ENCODE results near the gene RAB3GAP2.
A peak's percentile ranks its signal among the peaks of the same experiment; 100 is the strongest.

The RAB3GAP2 gene

DNA sequence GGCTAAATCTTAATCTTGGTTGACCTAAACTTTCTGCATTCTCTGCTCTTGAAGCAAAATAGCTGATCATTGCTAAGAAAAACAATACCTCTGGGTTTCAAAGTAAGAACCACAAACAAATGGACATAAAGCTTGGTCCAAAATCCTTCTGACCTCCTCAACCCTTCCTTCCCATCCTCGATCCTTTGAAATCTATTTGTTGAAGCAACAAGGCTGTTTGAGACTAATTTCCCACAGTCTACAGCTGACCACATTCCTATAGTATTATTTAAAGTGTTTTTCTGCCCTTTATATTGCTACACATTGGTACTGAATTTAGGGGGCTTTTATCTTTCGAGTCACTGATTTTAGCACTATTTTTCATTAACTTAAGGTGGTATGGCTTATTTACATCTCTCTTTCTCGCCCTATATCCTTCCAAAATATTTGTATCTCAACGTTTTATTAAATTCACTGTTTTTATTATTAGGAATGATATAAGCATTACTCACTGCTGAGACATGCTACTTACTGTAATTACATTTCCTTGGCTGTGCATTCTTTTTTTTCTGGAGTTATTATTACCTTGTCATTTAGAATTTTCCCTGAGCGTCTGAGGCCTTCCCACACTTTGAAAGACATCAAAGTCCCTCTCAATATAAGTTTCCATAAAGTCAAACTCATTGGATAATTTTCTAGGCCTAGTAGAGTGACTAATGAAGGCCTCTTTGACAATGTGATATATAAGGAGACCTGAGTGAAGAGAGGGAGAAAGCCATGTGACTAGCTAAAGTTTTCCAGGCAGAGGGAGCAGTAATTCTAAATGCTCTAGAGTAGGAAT, 73.9 kb downstream of the RAB3GAP2 start:
- no peak overlapping the region for H3K4me3 ChIP-seq (ENCODE audit: low read depth, low read length)
- ChIA-PET CTCF (interaction anchor here (1.3 to 2.6 kb wide), 2 partner anchors 9 to 578 kb away, joined by 3 to 14 read pairs; no protein-coding TSS in a partner anchor), POLR2A (no interaction called here)
- no peak for TF ChIP-seq CTCF (IDR thresholded peaks at IDR 0.05; ENCODE audit: insufficient read depth, low read length, missing control alignments)
- DNase-seq (ENCODE audit: low read depth, low spot score), result no peak

DNA sequence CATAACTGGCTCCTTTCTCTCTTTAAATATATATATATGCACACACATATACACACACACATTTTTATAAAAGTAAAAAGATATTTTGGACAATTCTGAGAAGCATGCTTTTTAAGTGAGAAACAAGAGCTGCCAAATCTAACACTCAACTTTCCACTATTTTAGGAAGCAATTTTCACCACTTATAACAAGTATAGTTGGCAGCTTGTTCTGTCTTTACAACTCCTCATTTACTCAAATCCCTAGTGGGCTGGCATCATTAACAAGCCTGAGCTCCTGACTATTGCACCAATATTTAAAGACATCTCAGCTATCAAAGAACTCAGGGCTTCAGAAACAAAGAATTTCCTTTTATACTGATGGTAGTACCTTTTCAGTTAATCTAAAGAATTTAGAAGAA, 76.6 kb downstream of the RAB3GAP2 start:
- POLR2A ChIA-PET, result no interaction called here
- CTCF ChIA-PET, result interaction anchor here (0.8 to 1.6 kb wide), 6 partner anchors 9 to 23 kb away, joined by 3 to 4 read pairs (median 3); no protein-coding TSS in a partner anchor
- H3K4me3 ChIP-seq (ENCODE audit: low read depth, low read length), result no peak overlapping the region
- TF ChIP-seq CTCF (IDR thresholded peaks at IDR 0.05; ENCODE audit: insufficient read depth, low read length, missing control alignments), result no peak
- no peak for DNase-seq (ENCODE audit: low read depth, low spot score)

DNA sequence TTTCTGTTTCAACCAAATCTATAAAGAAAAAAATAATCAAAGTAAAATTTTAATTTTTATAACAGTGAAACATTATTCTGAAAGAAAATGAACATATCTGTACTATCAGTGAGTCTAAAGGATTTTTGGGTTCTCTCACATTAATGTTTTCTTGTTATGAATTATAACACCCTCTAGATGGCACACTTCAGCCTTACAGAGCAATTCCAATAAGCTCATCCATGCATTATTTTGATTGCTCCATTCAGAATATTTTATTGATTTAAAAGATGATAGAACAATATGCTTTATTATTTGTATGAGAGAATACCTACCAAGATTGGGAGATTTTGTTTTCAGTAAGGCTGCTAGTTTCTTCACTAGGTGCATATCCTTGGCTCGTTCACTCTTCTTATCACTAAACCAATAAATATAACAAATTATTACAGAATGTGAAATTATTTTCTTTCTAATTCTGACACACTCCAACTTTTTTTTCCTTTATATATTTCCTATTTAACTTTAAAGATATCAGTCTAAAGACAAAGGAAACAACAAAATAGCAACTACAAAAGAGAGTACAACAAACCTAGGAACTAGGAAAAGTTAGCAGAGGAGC, 82.4 kb downstream of the RAB3GAP2 start:
- CTCF ChIA-PET, result interaction anchor here (0.9 to 3.7 kb wide), 17 partner anchors 9 to 587 kb away, joined by 3 to 14 read pairs (median 4); no protein-coding TSS in a partner anchor
- POLR2A ChIA-PET, result interaction anchor here (0.6 kb wide), 1 partner anchor 220 kb away, joined by 3 read pairs; no protein-coding TSS in a partner anchor
- DNase-seq (ENCODE audit: low read depth, low spot score), result no peak
- H3K4me3 ChIP-seq (ENCODE audit: low read depth, low read length), result no peak overlapping the region
- peak; percentile 22 for TF ChIP-seq CTCF (IDR thresholded peaks at IDR 0.05; ENCODE audit: insufficient read depth, low read length, missing control alignments)

DNA sequence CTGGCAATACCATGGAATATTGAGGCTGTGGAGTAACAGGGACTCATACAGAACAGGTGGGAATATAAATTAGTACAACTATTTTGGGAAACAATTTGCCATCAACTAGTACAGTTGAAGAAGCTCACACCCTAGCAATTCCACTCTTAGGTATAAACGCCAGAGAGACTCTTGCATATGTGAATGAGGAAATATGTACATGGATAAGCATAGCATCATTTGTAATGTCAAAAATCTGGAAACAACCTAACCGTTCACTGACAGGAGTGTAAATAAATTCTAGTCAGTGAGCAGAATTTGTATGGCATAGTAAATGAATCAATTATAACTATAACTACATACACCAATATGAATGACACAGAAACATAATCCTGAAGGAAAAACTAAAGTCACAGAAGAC, 83.7 kb downstream of the RAB3GAP2 start:
- POLR2A ChIA-PET, result no interaction called here
- no peak for TF ChIP-seq CTCF (IDR thresholded peaks at IDR 0.05; ENCODE audit: insufficient read depth, low read length, missing control alignments)
- no peak for DNase-seq (ENCODE audit: low read depth, low spot score)
- H3K4me3 ChIP-seq (ENCODE audit: low read depth, low read length), result no peak overlapping the region
- CTCF ChIA-PET, result interaction anchor here (1.1 to 3.7 kb wide), 6 partner anchors 10 to 588 kb away, joined by 3 to 14 read pairs (median 9); no protein-coding TSS in a partner anchor

- POLR2A ChIA-PET, result no interaction called here
- CTCF ChIA-PET, result interaction anchor here (0.6 to 3.0 kb wide), 7 partner anchors 9 to 589 kb away, joined by 3 to 14 read pairs (median 4); no protein-coding TSS in a partner anchor
- no peak for DNase-seq (ENCODE audit: low read depth, low spot score)
- H3K4me3 ChIP-seq (ENCODE audit: low read depth, low read length), result no peak overlapping the region
- TF ChIP-seq CTCF (IDR thresholded peaks at IDR 0.05; ENCODE audit: insufficient read depth, low read length, missing control alignments), result no peak
These were observed 85.5 kb downstream of the RAB3GAP2 start for GRCh38 chr1:220186752-220187151.

DNA sequence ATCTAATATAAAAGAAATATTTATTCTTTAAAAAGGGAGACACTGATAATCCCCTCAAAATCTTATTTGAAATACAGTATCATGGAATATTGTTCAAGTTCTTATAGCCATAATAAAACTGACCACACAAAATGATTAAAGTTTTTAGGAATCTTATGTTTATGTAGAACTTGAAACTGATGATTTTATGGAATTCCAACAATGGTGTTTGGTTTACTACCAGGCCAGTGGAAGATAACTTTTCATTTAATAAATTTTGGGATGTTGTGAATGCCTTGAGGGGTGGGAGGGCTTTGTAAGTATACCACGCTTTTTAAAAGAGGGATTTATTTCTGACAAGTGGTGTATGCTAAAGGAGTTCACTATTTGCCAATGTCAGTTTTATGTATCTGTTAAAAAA, 87.7 kb downstream of the RAB3GAP2 start:
- ChIA-PET CTCF (interaction anchor here (0.6 to 0.7 kb wide), 2 partner anchors 110 to 193 kb away, joined by 3 read pairs; no protein-coding TSS in a partner anchor), POLR2A (no interaction called here)
- no peak for DNase-seq (ENCODE audit: low read depth, low spot score)
- no peak for TF ChIP-seq CTCF (IDR thresholded peaks at IDR 0.05; ENCODE audit: insufficient read depth, low read length, missing control alignments)
- no peak overlapping the region for H3K4me3 ChIP-seq (ENCODE audit: low read depth, low read length)
